Measurements from ENCODE around the gene ATRNL1. TPM values are rescaled to one million over a fixed set of nuclear protein-coding genes. Genes with fewer than 3 reads are reported as not detected.

Gene ATRNL1
- not detected in 2 replicates for total RNA-seq

GRCh38 chr10:115093286-115093775 lies at the start of gene ATRNL1:
Gene ATRNL1 (plus strand): TSS chr10:115093365. CDS start chr10:115093751, 386 bp downstream.

Other genes with a start within 250 kb of the ATRNL1 start
- gene TRUB1, start 155.2 kb upstream of the ATRNL1 start, total RNA-seq, result 20.0 and 21.2 TPM in 2 replicates

Measured in mammary microvascular endothelial cell (primary cell).